WERI-Rb-1 (cell line): ENCODE data around the gene PITX3.
A peak's percentile ranks its signal among the peaks of the same experiment; 100 is the strongest.

Source experiments
- DNase-seq: peaks from one replicate; pipeline ENCODE4 v3.0.0-alpha.2; 2020
- H3K27ac ChIP-seq: fragments of 250-450 bp; sonication (Bioruptor Pico); 2 replicates; pipeline ENCODE4 v1.5.1; 2020; ENCODE audit warnings: mild to moderate bottlenecking, moderate library complexity
- H3K27me3 ChIP-seq: fragments of 250-450 bp; sonication (Bioruptor Pico); 2 replicates; pipeline ENCODE4 v1.5.1; 2021; ENCODE audit warnings: mild to moderate bottlenecking, low read depth, moderate library complexity; ENCODE audit not compliant: insufficient read depth, severe bottlenecking
- H3K36me3 ChIP-seq: fragments of 250-450 bp; sonication (Bioruptor Pico); 2 replicates; pipeline ENCODE4 v1.5.1; 2020; ENCODE audit warnings: mild to moderate bottlenecking, moderate library complexity
- H3K4me3 ChIP-seq: 2 replicates; pipeline ENCODE4 v1.5.1; 2011; ENCODE audit warnings: low read depth, mild to moderate bottlenecking, control low read depth, low read length
- H3K9me3 ChIP-seq: fragments of 250-450 bp; sonication (Bioruptor Pico); 2 replicates; pipeline ENCODE4 v1.5.1; 2021; ENCODE audit warnings: mild to moderate bottlenecking, moderate library complexity; ENCODE audit not compliant: severe bottlenecking
- CTCF ChIP-seq: IDR thresholded peaks from 2 replicates; pipeline ENCODE4 v1.5.1; 2011; ENCODE audit warnings: low read depth, mild to moderate bottlenecking, control low read depth, inconsistent platforms, low read length

The PITX3 gene

GRCh38 chr10:102245082-102245931 is 4.0 kb upstream of the PITX3 start, which contains the start of gene GBF1:
Gene GBF1 (plus strand): TSS chr10:102245532. CDS start chr10:102258939, 13,407 bp downstream.
- Histone ChIP-seq H3K27ac (peak within 1 kb of the TSS; percentile 89), H3K36me3 (peaks cover 17% of the 10 kb centered on the region), H3K9me3 (no peaks in the 10 kb centered on the region), H3K27me3 (no peaks in the 10 kb centered on the region), H3K4me3 (peak within 1 kb of the TSS; percentile 78)
- no peak for TF ChIP-seq CTCF
- DNase-seq: peak; percentile 93

- no peak for DNase-seq
- Histone ChIP-seq H3K27me3 (no peaks in the 10 kb centered on the region), H3K4me3 (no peak overlapping the region), H3K27ac (no peak overlapping the region), H3K9me3 (no peaks in the 10 kb centered on the region), H3K36me3 (peaks cover 9% of the 10 kb centered on the region)
- no peak for TF ChIP-seq CTCF
These were observed 2.0 kb upstream of the PITX3 start for GRCh38 chr10:102243309-102243708.

- Histone ChIP-seq H3K36me3 (peaks cover 4% of the 10 kb centered on the region; the same call in 1 of the 2 replicates), H3K9me3 (no peaks in the 10 kb centered on the region), H3K27ac (no peak overlapping the region), H3K27me3 (no peaks in the 10 kb centered on the region), H3K4me3 (no peak overlapping the region)
- TF ChIP-seq CTCF: no peak
- DNase-seq: no peak
These were observed 790 bp upstream of the PITX3 start for GRCh38 chr10:102242118-102242485.

- Histone ChIP-seq H3K27me3 (no peaks in the 10 kb centered on the region), H3K27ac (no peak overlapping the region), H3K9me3 (no peaks in the 10 kb centered on the region), H3K4me3 (no peak overlapping the region), H3K36me3 (peaks cover 4% of the 10 kb centered on the region; the same call in 1 of the 2 replicates)
- DNase-seq: no peak
- no peak for TF ChIP-seq CTCF
These were observed 274 bp downstream of the PITX3 start for GRCh38 chr10:102241032-102241443.

- H3K9me3 ChIP-seq: no peaks in the 10 kb centered on the region
- no peak overlapping the region for H3K27ac ChIP-seq
- H3K36me3 ChIP-seq: peaks cover 2% of the 10 kb centered on the region; the same call in 1 of the 2 replicates
- H3K27me3 ChIP-seq: no peaks in the 10 kb centered on the region
- H3K4me3 ChIP-seq: no peak overlapping the region
- no peak for DNase-seq
- TF ChIP-seq CTCF: no peak
These were observed 763 bp downstream of the PITX3 start for GRCh38 chr10:102240467-102241031.
